PC-3 (cell line): Measurements from ENCODE around the gene TMEM108.

Experiments used
- CTCF ChIP-seq: fragments of 300-600 bp; sonication (generic); conservative IDR thresholded peaks from 2 replicates; pipeline ENCODE4 v1.5.1; 2017; ENCODE audit warnings: antibody characterized with exemption, low read depth, mild to moderate bottlenecking, low read length
- EZH2 ChIP-seq: fragments of 300-600 bp; sonication (generic); IDR thresholded peaks from one replicate; pipeline ENCODE4 v1.6.1; 2017; ENCODE audit warnings: antibody characterized with exemption, mild to moderate bottlenecking, low read length; ENCODE audit not compliant: unreplicated experiment
- EZH2phosphoT487 ChIP-seq: fragments of 300-600 bp; sonication (generic); IDR thresholded peaks from 2 replicates; pipeline ENCODE4 v1.6.1; 2018; ENCODE audit warnings: mild to moderate bottlenecking, antibody characterized with exemption, low read length, borderline replicate concordance

GRCh38 chr3:133238015-133238414, 199.8 kb downstream of the TMEM108 start:
- TF ChIP-seq CTCF (no peak), EZH2phosphoT487 (no peak), EZH2 (no peak)
